MCF 10A (cell line): ENCODE data around the gene H2BK1. TPM values are rescaled to one million over a fixed set of nuclear protein-coding genes. Genes with fewer than 3 reads are reported as not detected.

ENCODE experiments used
- BruUV-seq: library from RNA; stranded (reverse); fragments of 400-500 nt; replicated peaks from 2 replicates; lab custom pipeline; 2021; lab: Mats Ljungman, UMichigan
- CTCF ChIA-PET: fragments of 300-600 bp; sonication (Branson Sonifier 250); formaldehyde crosslinking; extraction: SDS; loops from one replicate; lab custom pipeline; 2021; ENCODE audit warnings: antibody characterized with exemption, inconsistent platforms; lab: Yijun Ruan, JAX
- POLR2A ChIA-PET: fragments of 300-600, 350-650 bp; sonication (Branson Sonifier 250); formaldehyde crosslinking; extraction: SDS; loops from one replicate; lab custom pipeline; 2020; ENCODE audit warnings: antibody characterized with exemption, inconsistent platforms; lab: Yijun Ruan, JAX
- DNase-seq: peaks from one replicate; pipeline ENCODE4 v3.0.0-alpha.2; 2018; ENCODE audit not compliant: unreplicated experiment
- H3K27ac Mint-ChIP-seq: one replicate; pipeline ENCODE4 v1.8.0; 2022; ENCODE audit warnings: mild to moderate bottlenecking, low read depth, mixed read lengths; ENCODE audit not compliant: unreplicated experiment
- H3K27me3 Mint-ChIP-seq: one replicate; pipeline ENCODE4 v1.8.0; 2022; ENCODE audit warnings: mixed read lengths; ENCODE audit not compliant: insufficient read depth, unreplicated experiment
- H3K36me3 Mint-ChIP-seq: one replicate; pipeline ENCODE4 v1.8.0; 2022; ENCODE audit warnings: mild to moderate bottlenecking, moderate library complexity, mixed read lengths; ENCODE audit not compliant: insufficient read depth, unreplicated experiment
- H3K4me1 Mint-ChIP-seq: one replicate; pipeline ENCODE4 v1.8.0; 2022; ENCODE audit warnings: mixed read lengths; ENCODE audit not compliant: insufficient read depth, unreplicated experiment
- H3K4me3 Mint-ChIP-seq: one replicate; pipeline ENCODE4 v1.8.0; 2022; ENCODE audit warnings: mild to moderate bottlenecking, moderate library complexity, mixed read lengths; ENCODE audit not compliant: unreplicated experiment
- H3K9me3 Mint-ChIP-seq: one replicate; pipeline ENCODE4 v1.8.0; 2022; ENCODE audit warnings: mixed read lengths; ENCODE audit not compliant: unreplicated experiment
- CTCF ChIP-seq: fragments of 200-600 bp; IDR thresholded peaks from one replicate; pipeline ENCODE4 v1.8.0; 2022; ENCODE audit warnings: antibody characterized with exemption, mild to moderate bottlenecking; ENCODE audit not compliant: unreplicated experiment
- intact Hi-C: fragments of 100-400 bp; cut with micrococcal nuclease; formaldehyde crosslinking; loops from 2 replicates; pipeline ENCODE4 v1.14.1; 2022
- total RNA-seq: library from RNA; stranded (reverse); gene quantifications from 2 replicates; pipeline ENCODE4 v1.2.3, GENCODE V29; 2022

The H2BK1 gene
- total RNA-seq, 1 experiment from 2014 or later: not detected

- no peak overlapping the region for H3K27ac Mint-ChIP-seq
- DNase-seq: no peak
- CTCF ChIA-PET: interaction anchor here (0.5 to 3.5 kb wide), 27 partner anchors 9 to 771 kb away, joined by 3 to 21 read pairs (median 4); partner anchors contain the start of genes ABCF2 and CHPF2
- no peaks in the 10 kb centered on the region for H3K27me3 Mint-ChIP-seq
- TF ChIP-seq CTCF: no peak
- no TSS peak for BruUV-seq
- POLR2A ChIA-PET: interaction anchor here (0.6 to 2.6 kb wide), 5 partner anchors 8 to 17 kb away, joined by 3 to 9 read pairs (median 5); partner anchors contain the start of genes ABCF2 and CHPF2
- H3K4me1 Mint-ChIP-seq: peaks cover 17% of the 10 kb centered on the region
- intact Hi-C loops: loop anchor here (1.0 kb wide), 1 partner anchor 60 kb away; no protein-coding TSS in a partner anchor
- H3K9me3 Mint-ChIP-seq: no peaks in the 10 kb centered on the region
- H3K36me3 Mint-ChIP-seq: peaks cover 23% of the 10 kb centered on the region
- H3K4me3 Mint-ChIP-seq: no peak overlapping the region
Observed at GRCh38 chr7:151243408-151244195, 33.3 kb upstream of the H2BK1 start.

- Mint-ChIP-seq H3K9me3 (no peaks in the 10 kb centered on the region), H3K27me3 (no peaks in the 10 kb centered on the region), H3K36me3 (peaks cover 27% of the 10 kb centered on the region), H3K27ac (no peak overlapping the region), H3K4me1 (peaks cover 13% of the 10 kb centered on the region), H3K4me3 (no peak overlapping the region)
- no peak for TF ChIP-seq CTCF
- ChIA-PET POLR2A (interaction anchor here (0.9 to 2.6 kb wide), 4 partner anchors 9 to 16 kb away, joined by 3 to 9 read pairs (median 6); partner anchors contain the start of genes ABCF2 and CHPF2), CTCF (interaction anchor here (0.5 to 3.5 kb wide), 9 partner anchors 9 to 499 kb away, joined by 3 to 21 read pairs (median 4); partner anchors contain the start of gene CHPF2)
- intact Hi-C loops: no loop called here
- no peak for DNase-seq
- no TSS peak for BruUV-seq
Observed at GRCh38 chr7:151243045-151243349, 32.7 kb upstream of the H2BK1 start.

- Mint-ChIP-seq H3K27me3 (no peaks in the 10 kb centered on the region), H3K4me1 (peaks cover 13% of the 10 kb centered on the region), H3K4me3 (no peak overlapping the region), H3K36me3 (peaks cover 27% of the 10 kb centered on the region), H3K9me3 (no peaks in the 10 kb centered on the region), H3K27ac (no peak overlapping the region)
- no peak for TF ChIP-seq CTCF
- intact Hi-C loops: no loop called here
- DNase-seq: no peak
- BruUV-seq: TSS peak; percentile 8
- ChIA-PET CTCF (interaction anchor here (0.5 to 3.5 kb wide), 8 partner anchors 8 to 499 kb away, joined by 3 to 21 read pairs (median 4); partner anchors contain the start of gene CHPF2), POLR2A (interaction anchor here (0.9 to 2.6 kb wide), 5 partner anchors 9 to 16 kb away, joined by 3 to 9 read pairs (median 5); partner anchors contain the start of genes ABCF2 and CHPF2)
Observed at GRCh38 chr7:151242159-151243044, 32.1 kb upstream of the H2BK1 start.
